ENCODE results near the gene TGFBR3.

The TGFBR3 gene

DNA sequence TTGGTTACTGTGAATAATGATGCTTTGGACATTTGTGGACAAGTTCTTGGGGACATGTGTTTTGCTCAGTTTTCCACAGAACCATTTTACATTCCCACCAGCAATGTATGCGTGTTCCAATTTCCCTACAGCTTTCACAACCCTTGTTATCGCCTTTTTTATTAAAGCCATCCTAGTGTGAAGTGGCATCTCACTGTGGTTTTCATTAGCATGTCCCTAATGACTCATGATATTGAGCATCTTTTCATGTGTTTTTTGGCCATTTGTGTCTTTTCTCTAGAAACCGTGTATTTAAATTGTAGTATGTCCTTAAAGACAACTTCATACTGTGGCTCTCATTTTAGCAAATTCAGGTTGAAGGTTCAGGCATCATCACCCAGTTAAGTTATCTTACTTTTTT, 132.1 kb downstream of the TGFBR3 start:
- no peak for DNase-seq

DNA sequence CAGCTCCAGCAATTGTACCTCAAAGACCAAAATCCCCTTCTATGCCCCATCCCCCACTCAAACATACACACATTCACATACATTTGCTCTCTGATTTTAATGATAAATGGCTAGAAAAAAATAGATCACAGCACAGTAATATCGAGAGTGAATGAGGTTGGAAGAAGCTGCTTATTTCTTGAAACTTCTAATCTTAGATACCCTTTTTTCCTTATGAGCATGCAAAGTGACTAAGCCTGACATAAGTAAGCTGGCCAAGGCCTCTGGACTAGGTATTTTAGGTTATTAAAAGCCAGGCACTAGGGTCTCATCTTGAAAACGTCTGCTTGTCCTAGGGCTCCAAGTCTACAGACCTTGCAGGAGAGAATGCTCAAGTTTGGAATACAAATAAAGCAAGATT, 133.6 kb downstream of the TGFBR3 start:
- no peak for DNase-seq

DNA sequence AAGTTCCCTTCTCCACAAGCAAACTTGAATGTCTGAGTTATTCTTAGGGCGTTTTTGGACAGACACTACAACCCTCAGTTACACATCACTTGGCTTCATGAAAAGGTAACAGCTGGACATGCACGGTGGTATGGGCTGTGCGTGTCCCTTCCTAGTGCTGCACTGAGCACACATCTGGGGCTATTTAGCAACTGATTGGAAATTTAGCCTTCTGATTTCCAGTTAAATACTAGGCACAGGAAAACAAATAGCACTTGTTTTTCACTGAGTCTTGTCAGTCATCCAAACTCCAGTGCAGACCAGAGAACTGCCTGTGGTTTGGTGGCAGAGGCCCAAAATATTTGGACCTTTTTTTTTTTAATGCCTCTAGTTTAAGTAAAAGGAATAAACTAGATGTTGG, 134.7 kb downstream of the TGFBR3 start:
- DNase-seq: peak; percentile 12

DNA sequence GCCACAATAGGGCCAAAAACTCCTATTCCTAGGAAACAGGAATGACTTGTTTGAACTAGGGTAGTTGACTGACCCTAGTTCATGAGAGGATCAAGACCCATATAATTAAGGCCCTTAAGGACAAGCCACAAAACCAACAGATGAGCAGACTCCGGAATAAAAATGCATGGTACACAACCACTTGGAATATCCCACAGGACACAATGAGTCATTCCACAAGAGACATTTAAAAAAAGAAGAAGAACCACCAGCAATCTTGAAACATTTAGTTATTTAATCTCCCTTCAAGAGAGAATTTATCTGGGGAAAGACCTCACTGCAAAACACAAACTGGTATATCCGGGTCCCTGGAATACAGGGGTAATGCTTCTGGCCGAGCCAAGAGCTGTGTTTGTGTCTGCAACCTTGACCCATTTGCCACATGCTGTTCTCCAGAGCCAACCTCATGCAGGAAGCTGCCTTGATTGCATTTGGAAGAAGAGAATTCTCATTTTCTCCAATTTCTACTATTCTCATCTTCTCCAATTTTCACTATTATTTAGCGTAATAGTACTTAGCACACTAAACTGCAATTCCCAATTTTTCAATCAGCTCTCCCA, 135.5 kb downstream of the TGFBR3 start:
- no peak for DNase-seq

DNA sequence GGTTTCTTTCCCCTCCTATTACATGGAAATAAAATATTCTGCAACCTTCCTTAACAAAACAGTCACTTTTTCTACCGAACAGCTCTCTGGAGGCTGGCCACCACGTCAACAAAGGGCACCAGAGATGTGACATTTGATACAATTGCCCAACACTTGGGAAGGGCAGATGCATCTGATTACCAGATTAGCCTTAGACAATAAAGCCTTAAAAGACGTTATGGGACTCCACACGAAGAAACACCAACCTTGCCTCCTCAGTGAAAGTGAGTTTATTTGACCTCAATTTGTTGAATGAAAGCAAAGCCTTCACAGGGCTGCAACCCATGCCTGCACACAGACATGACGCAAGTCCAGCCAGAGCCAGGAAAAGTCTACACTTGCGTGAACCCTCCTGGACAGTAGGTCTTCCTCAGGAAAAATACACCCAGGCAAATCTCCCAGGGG, 136.1 kb downstream of the TGFBR3 start:
- no peak for DNase-seq

DNA sequence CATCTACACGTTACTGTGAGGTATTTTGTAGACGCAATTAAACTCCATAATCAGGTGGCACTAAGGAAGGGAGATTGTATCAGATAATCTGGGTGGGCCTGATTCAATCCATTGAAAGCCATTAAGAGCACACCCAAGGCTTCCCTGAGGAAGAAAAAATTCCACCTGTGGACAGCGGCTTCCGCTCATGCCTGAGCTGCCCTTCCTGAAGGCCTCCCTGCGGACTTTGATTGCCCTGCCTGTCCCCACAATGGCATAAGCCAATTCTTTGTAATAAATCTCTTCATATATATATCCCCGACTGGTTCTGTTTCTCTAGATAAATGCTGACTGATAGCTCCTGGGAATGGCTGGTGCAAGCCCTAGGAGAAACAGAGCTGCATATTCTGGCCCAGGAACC, 138.3 kb downstream of the TGFBR3 start:
- no peak for DNase-seq

DNA sequence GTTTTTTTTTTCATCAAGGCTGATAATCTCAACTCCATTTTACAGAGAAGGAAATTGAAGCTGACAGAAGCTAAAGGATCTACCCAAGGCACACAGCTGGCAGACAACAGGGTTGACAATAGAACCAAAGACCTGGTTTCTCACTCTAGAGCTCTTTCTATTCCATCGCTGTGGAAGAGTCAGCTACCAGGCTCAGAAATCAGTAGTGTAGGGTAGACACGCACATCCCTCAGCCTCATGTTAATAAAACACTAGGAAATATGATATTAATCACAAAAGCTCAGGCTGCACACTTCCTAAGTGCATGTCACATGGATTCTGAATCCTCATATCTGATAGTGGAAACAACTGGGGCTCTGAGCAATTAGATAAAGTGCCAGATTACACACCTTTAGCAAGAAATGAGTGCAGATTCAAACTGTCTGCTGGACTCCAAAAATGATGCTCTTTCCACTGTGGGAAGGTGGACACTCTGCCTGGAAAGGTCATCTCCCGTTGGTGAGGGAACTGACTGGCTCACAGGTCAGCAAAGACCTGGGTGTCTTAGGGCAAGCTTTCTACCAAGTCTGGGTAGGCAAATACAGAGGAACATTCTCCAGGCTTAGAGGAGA, 139.1 kb downstream of the TGFBR3 start:
- no peak for DNase-seq

DNA sequence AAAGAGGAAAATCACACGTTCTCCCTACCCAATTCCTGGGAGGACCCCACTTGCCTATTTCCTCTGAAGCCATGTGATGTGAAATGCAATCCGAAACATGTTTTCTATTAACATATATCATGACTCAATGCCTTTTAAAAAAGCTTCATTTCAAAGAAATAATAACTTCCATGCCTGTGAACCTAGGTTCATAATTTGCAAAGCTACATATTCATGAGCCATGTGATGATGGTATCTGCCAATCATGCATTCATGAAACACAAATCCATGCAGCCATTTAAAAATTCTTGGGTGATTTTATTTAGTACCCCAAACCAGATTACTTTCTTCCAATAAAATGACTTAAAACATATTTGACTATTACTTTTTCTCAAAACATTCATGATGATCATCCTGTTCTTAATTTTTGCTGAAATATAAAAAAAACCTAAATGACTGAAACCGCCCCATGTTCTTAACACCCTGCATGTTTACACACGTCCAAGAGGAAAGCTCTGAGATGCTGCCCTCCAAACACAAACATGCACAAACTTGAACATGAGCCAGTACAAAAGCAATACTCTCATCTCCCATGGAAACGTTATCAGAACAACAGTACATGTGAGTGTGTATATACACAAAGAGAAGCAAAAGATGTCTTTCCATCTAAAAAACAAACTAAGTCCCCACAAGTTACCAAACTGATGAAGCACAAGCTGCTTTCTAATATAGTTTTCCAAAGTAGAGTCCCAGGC, 140.1 kb downstream of the TGFBR3 start:
- no peak for DNase-seq

DNA sequence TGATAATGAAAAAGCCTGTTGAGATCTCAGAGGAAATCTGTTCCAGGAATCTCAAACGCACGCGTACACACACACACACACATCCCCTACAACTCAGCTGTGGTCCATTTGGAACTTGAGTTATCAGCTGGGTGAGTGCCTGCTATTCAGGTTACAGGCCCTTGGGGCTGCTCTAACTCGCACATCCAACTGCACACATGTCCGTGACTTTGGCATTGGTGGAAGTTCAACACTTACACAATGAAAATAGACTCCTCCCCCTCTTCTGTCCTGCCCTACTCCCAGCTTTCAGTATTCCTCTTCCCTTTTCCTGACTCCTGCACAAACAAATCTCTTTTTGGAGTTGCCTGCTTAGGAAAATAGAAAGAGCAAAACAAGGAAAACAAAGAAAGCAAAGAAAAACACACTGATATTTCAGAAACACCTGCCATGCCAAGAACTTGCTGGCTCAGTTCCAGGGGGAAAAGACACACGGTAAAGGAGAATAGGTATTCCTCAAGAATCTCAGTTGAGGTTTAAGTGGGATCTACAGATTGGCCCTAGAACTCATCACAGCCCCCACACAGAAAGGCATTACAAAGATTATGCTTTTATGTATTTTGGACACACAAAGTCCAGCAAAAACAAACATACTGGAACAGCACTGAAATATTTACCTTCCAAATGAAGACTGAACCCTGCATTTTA, 140.9 kb downstream of the TGFBR3 start:
- no peak for DNase-seq

DNA sequence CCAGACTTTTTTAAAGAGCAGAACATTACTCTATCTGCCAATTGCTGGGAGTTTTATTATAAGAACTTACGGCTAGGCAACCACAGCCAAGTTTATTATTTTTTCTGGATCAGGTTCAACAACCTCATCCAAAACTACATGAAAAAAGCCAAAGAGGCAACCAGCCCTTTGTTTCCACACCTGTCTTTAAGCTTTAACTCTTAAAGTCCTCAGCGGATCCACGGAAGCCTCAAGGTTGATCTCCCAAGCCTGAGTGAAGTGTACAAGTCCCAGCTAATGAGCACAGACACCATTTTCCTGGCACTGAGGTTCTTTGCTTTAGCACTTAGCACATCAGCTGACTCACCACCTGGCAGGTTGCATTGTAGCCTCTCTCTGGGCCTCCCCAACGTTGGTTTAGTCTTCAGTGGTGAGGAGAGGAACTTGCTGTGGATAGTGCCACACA, 143.1 kb downstream of the TGFBR3 start:
- DNase-seq: no peak

DNA sequence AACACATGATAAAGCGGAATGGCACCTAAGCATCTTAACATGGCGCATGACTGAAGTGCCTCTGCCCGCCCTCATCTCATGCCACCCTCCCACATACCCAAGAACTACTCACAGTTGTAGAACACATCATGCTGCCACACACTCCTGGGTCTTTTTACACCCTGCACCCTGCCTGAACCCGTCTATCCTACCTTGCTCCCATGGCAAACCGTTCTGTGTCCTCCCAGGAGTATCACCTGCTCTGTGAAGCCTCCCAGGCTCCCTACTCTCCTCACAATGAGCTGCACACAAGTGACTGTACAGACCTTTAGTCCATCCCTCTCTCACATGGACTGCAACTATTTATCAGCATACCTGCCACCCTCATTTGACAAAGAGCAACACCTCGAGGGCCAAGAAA, 144.0 kb downstream of the TGFBR3 start:
- no peak for DNase-seq

DNA sequence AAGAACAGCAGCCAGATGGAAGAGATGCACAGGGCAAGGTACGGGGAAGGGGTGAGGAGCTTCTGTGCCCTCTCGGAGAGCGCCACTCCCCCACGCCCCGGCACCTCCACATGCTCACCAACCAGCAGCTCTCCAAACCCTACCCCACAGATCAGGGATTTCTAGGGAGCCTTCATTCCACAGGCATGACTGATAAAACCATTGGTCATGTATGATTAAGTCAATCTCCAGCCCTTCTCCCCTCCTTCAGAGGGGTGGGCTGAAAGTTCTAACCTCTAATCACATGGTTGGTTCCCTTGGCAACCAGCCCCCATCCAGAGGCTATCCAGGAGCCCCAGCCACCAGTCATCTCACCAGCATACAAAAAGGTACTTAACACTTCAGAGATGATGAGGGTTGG, 144.7 kb downstream of the TGFBR3 start:
- DNase-seq: no peak

DNA sequence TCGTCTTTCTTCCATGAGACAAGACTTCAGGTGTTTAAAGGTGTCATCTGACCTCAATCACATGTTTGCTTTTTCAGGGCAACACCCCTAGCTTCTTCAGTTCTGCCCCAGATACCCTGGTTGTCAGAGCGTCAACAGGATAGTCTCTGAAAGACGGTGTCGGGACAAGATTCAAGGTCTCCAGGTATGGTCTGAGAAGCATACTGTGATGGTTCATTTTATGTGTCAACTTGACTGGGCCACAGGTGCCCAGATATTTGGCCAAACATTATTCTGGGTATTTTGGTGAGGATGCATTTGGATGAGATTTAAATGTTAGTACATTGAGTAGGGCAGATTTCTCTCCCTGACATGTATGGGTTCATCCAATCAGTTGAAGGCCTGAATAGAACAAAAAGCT, 148.3 kb downstream of the TGFBR3 start:
- DNase-seq: no peak

DNA sequence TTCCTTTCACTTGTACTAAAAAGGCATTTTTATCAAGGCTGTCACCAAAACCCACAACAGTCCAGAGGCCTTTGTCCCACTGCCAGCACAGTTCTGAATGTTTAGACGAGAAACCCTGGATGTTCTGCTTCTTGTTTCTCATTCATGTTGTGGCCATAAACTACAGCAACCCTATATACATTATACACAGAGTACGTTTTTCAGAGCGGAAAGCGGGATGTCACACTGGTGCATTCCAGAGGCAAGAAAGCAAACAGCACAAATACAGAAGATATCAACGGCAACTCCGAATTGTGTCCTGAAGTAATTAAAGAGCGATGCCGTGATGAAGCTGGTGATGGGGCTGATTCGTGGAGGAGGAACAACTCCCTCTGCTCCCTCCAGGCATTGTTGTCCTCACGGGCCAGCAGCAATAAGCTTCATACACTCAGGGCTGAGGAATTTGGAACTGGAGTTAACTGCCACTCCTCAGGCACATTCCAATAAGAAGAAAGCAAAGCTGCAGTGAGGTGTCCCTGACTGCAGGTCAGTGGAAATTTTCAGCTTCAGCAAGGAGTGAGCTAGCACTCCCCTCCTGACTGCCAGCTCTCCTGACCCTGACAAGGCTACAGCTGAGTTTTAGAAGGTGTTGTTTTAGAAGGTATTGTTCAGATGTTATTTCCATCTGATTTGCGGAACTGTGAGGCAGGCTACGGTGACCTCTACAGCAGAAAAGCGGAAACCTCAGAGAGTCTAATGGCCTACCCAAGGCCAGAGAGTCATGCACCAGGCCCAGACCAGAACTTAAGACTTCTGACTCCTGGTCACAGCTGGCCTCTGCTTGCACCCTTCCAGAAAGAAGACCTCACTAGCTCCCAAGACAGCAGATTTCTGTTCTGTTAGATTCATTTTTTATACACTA, 149.0 kb downstream of the TGFBR3 start:
- no peak for DNase-seq

DNA sequence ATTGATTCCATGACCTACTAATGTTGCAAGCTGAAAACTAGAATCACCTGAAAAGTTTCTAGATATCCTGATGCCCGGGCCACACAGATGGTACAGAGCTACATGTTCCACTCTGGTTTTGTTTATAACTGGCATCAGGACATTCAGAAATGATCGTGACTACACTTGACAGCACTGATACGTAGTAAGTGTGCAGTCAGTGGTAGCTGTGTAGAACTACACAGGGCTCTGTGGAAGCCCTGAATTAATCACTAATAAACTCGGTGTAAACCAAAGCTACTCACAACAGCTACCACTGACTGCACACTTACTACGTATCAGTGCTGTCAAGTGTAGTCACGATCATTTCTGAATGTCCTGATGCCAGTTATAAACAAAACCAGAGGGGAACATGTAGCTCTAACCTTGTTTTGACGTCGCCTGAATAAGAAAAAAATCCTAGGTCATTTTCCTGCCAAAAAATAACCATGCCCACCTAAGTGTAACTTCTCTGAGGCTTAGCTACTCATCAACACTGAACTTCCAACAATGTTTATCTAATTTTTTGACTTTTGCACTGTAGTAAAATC, 149.7 kb downstream of the TGFBR3 start:
- no peak for DNase-seq

DNA sequence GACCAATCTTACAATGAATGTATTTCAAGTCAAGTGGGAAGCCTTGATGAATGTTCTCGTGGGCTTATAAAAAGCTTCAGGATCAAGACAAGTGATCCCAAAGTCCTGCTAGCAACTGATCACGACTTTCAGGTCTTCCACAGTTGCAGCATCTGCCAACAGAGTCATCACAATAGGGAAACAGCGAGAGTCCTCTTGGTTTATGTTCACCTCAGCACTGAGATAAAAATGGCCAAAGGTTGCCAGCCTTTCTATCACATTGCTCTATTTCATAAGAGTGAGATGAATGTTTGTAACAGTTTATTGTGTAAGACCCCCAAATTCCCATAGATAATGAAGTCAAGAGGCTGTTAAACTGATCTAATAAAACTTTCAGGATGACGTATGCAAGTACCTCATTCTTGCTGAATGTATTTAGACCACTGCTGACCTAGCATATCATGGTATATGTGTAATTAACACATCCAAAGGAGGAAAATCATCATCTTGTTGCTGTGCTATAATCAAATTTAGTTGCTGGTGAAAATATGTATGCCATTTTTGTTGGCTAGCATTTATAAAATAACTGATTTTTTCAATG, 150.6 kb downstream of the TGFBR3 start:
- DNase-seq: no peak

DNA sequence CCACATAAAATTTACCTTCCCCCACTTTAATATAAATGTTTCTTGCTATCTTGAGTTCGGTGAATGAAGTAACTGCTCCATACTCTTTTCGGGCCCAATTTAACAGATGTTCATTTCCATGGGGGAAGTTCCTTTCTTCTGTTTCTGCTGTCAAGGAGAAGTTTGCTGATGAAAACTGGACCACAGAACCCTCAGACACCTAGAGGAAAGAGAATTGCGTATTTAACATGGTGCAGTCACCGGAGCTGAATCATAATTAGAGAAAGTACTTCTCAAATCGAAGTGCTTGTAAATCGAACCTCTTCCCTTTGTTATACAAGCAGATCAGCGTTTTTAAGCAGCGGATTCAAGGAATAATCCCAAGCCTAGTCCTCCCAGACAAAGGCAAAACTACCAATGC, 151.2 kb downstream of the TGFBR3 start:
- no peak for DNase-seq

DNA sequence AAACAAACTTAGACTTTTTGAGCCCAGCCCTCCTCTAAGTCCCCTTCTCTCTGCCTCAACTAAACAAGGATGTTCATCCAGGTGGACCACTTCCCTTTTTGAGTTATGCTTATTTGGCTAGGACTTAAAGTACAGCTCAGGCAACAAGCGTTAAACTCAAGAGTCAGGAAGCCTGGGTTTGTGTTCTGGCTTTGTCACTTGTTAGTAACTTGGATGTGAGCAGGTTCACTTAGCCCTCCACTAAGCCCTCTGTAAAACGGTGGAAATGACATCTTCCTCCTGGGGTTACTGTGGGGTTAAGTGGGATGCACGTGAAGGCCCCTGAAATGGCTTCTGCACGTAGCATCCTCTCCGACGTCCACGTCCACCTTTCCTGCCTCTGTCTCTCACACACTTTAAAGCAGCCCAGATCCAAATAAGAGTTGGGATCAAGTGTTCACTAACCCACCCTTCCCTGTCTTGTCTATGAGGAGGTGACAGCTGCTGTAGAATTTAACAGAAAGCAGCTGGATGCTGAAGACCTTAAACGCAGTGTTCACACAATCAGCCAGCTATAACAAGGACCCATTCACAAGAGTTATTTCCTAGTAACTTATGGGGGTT, 152.7 kb downstream of the TGFBR3 start:
- no peak for DNase-seq

DNA sequence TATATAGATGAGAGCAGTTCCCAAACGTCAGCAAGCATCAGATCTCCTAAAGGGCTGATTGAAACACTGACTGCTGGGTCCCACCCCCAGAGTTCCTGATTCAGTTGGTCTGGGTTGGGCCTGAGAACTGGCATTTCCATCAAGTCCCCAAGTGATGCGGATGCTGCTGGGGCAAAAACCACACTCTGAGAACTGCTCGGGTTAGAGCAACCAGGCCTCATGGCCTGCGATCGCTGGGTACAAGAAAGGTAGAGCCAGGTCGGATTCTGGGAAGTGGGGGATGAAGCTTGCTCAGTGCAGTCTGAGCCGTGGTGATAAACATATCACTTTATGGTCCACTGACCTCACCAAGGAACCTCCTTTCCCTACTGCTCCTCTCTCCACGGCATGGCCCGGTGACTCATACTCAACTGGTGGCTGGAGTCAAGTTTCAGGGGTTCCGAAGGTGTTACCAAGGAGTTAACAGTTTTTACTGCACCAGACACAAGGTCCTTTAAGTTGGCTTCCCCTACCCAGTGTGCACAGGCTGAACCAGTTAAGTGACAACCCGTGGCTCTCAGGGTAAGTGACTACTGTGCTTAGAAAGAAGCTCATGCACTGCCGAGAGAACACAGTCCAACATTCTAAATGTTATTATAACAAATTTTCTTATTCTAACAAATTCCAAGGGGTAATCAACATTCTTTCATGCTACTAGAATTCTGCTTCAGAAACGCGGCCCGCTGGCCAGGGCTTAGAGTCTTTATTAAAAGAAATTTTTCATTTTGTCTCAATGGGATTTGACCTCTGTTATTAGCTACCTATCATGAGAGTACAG, 153.5 kb downstream of the TGFBR3 start:
- no peak for DNase-seq

DNA sequence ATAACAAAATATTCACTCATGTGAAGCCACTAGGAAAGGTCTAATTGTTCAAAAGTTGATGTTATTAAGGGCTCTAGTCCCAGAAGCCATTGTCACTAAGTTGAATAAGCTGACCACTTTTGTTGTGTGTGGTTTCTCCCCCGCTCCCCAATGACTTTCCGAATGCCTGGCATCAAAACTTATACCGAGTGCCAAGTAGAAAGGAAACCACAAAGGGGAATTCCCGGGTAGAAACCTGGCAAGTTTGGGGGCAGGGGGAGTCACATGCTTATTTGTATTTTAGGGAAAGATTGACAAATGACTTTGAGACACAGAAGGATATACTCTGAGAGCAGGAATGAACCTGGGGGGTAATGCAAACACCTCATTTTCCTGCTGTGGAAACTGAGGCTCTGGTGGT, 154.1 kb downstream of the TGFBR3 start:
- no peak for DNase-seq

Data from NCI-H1694 treated with DMSO at 0.1 percent for 48 hours (cell line).